Jurkat, Clone E6-1 (cell line): ENCODE measurements around the gene TMEM273. TPM values are rescaled to one million over a fixed set of nuclear protein-coding genes. Genes with fewer than 3 reads are reported as not detected.

Experiments
- DNase-seq: peaks from one replicate; pipeline ENCODE4 v3.0.0-alpha.2; 2011; ENCODE audit warnings: low read depth, low spot score
- H3K4me3 ChIP-seq: 2 replicates; pipeline ENCODE4 v1.5.1; 2011; ENCODE audit warnings: mild to moderate bottlenecking, low read length, control low read depth, moderate library complexity
- polyA plus RNA-seq: library from polyadenylated mRNA; unstranded; fragments of >200 nt; gene quantifications from one replicate; pipeline ENCODE4 v1.2.1, GENCODE V29; 2012; ENCODE audit warnings: missing spikeins; ENCODE audit not compliant: insufficient read length, insufficient read depth

The TMEM273 gene, protein sequence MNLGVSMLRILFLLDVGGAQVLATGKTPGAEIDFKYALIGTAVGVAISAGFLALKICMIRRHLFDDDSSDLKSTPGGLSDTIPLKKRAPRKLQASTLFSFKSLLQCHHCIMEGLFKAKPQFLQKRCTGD
- not detected for polyA plus RNA-seq

GRCh38 chr10:49187950-49188761 lies at the start of gene TMEM273:
Gene TMEM273, minus strand, starts transcription at chr10:49188391. Its CDS starts 55 bp downstream, at chr10:49188336.
- no peak within 1 kb of the TSS for H3K4me3 ChIP-seq
- DNase-seq: no peak

DNA sequence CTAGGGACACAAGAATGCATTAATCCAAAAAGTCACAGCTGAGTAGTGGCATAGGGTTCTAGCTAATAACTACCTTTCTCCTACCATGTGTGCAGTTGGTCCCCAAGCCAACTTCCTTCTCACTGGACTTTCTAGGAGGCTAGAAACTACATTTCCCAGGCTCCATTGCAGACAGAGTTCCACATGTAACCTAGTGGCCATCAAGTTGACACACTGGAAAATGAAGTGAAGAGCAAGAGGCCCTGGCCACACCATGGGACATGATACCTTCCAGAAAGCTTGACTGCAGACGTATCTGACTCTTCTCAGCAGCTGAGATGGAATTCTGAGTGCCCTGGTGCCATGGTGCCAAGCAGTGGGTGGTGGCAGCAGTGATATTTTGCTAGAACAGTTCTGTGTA lies 49.8 kb upstream of the TMEM273 start:
- no peak for DNase-seq
- no peak overlapping the region for H3K4me3 ChIP-seq

GRCh38 chr10:49235392-49235791 lies 47.2 kb upstream of the TMEM273 start:
- no peak for DNase-seq
- H3K4me3 ChIP-seq: no peak overlapping the region

GRCh38 chr10:49231086-49231820 lies 43.1 kb upstream of the TMEM273 start:
- DNase-seq: no peak
- H3K4me3 ChIP-seq: no peak overlapping the region

DNA sequence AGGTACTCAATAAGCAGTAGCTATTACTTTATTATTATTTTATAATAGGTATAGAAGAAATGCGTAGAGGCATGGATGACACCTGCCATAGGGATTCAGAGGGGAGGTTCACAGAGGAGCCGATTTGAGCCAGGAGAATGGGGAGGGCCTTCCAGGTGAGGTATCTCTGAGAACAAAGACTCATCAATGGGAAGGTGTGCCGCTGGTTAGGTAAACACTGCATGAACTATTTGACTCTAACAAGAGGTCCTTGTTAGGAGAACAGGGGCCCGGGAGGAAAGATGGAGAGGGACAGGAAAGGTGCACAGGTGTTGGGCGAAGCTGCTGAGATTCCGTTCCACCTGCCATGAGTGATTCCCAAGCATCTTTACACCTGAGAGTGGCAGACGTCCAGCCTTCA lies 41.8 kb upstream of the TMEM273 start:
- H3K4me3 ChIP-seq: no peak overlapping the region
- no peak for DNase-seq

GRCh38 chr10:49228677-49229076 lies 40.5 kb upstream of the TMEM273 start:
- no peak overlapping the region for H3K4me3 ChIP-seq
- DNase-seq: no peak

DNA sequence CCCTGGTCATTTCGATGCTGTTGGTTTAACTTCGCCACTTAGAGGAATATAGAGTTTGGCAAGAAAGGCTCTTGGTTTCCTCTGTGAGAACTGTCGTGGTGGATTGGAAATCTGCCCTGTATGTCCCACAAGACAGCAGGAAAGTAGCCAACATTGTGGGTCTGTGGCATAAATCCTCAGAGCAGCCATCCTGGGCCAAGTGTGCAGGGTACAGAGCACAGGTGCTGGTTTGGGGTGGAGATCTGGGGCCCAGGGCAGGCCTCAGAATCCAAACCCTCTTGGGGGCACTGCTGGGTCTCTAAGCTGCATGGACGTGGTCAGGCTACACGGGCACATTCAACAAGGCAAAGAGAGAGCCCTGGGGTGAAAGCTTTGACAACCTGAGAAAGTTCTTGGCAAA lies 39.2 kb upstream of the TMEM273 start:
- no peak for DNase-seq
- no peak overlapping the region for H3K4me3 ChIP-seq

GRCh38 chr10:49226594-49226993 lies 38.4 kb upstream of the TMEM273 start:
- no peak for DNase-seq
- no peak overlapping the region for H3K4me3 ChIP-seq

DNA sequence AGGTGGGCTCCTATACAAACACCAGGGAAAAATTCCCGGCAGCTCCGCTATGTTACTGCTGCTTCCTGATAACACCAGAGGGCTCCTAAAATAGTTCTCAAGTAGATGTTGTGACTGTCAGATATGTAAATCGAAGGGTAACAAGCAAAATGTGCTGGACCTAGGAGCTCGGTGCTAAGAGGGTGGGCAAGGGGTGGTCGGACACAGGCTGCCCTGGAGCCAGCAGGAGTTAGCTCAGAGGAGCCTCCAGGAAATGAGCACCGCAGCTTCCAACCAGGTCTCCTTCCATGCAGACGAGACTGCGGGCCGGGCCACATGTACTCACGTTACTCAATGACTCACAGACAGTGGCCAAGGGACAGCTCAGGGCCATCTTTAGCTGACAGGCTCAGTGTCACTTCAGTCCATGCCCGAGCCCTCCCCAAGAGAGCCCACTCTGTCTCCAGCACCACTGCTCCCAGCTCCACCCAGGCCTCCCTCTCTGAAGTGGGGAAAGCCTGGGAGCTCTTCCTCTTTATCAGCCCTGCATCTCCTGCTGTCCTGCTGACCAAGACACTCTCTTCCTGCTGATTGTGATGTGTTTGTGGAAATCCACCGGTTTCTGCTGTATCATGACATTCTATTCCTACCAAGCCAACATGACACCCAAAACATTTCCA lies 37.2 kb upstream of the TMEM273 start:
- no peak overlapping the region for H3K4me3 ChIP-seq
- DNase-seq: no peak

DNA sequence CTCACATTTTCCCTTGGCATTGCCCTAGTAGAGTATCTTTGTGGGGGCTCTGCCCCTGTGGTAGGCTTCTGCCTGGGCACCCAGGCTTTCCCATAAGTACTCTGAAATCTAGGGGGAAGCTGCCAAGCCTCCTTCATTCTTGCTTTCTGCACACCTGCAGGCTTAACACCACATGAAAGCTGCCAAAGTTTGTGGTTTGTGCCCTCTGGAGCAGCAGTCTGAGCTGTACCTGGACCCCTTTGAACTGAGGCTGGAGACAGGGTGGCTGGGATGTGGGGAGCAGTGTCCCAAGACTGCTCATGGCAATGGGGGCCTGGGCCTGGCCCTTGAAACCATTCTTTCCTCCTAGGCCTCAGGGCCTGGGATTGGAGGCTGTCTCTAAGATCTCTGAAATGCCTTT lies 35.0 kb upstream of the TMEM273 start:
- H3K4me3 ChIP-seq: no peak overlapping the region
- peak; percentile 62 for DNase-seq

- no peak overlapping the region for H3K4me3 ChIP-seq
- no peak for DNase-seq
These were observed 34.0 kb upstream of the TMEM273 start for GRCh38 chr10:49222170-49222569.

DNA sequence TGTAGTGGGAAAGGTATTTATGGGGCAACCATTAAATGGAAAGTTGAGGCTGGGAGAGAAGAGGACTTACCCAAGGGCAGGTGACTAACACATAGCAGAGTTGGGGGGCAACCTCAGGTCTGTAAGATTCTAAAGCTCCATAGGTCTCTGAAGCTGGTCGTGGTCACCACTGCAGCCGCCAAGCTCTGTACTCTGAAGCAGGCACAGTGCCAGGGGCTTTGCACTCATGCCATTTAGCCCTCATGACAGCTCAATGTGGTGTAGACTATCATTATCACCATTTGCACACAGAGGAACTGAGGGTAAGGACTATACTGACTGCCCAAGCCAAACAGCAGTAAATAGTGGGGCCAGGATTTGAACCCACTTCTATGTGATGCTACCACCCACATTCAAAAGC lies 32.5 kb upstream of the TMEM273 start:
- DNase-seq: no peak
- no peak overlapping the region for H3K4me3 ChIP-seq

DNA sequence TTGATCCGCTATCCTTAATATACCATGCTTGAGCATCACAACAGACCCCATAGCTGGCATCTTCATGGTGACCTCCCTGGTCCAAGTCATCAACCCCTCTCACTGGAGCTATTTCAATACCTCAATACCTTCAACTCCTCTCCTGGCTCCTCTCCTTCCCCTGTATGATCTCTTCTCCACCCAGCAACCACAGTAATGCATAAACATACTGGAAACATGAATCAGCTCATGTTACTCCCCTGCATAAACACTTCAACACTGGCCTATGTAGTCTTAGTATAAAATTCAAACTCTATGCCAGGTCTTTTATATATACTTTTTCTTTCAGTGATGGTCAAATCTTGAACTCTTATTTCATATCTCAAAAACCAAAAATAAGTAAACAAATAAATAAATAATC lies 31.8 kb upstream of the TMEM273 start:
- no peak overlapping the region for H3K4me3 ChIP-seq
- DNase-seq: no peak

DNA sequence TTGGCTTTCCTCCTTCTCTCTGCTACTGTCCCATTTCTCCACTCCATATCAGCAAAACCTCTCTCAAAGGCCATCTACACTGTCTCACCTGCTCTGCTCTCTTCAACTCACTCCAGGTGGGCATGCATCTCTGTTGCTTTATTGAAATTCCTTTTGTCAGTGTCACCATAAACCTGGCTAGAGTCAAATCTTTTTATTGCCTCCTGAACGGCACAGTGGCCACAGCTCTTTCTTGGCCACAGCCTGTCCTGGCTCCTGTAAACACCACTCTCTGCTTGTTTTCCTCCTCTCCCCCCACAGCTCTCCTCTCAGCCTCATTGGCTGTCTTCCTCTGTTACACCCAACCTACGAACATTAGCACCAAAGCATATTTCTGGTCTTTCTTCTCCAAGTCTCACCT lies 31.1 kb upstream of the TMEM273 start:
- no peak overlapping the region for H3K4me3 ChIP-seq
- DNase-seq: no peak

DNA sequence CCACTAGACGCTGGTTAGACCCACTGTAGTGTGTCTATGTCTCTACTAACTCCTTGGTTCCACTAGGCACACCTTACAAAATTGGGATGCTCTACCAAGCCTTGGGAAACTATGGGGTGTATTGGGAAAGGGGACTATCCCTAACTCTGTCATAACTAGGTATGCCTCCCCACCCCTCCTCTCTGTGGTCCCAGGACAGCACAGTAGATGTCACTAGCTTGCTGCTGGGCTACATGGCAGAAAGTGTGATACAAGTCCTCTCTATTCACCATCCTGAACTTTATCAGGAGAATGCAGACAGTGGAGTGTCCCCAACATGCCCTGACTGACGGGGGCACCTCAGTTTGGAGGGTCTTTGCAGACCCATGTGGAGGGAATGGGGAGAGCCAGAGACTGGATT lies 30.3 kb upstream of the TMEM273 start:
- no peak for DNase-seq
- no peak overlapping the region for H3K4me3 ChIP-seq

- no peak for DNase-seq
- H3K4me3 ChIP-seq: no peak overlapping the region
These were observed 29.5 kb upstream of the TMEM273 start for GRCh38 chr10:49217645-49218044.

DNA sequence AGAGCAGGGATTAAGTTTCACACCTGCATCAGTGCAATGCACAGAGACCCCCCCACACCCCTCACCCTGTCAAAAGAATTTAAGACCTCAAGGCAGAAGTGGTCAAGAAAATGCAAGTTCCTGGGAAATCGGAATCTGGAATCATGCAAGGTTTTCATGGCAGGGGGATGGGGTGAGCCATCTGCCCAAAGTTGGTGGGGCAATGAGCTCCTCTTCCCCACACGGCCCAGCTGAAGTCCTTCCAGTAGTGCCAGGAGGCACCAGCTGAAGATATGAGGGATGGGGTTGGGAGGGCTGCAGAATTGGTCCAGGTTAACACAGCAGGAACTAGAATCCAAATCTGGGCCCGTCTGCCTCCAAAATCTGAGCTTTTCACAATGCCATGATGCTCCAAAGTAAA lies 25.0 kb upstream of the TMEM273 start:
- no peak for DNase-seq
- H3K4me3 ChIP-seq: no peak overlapping the region

GRCh38 chr10:49212783-49213182 lies 24.6 kb upstream of the TMEM273 start:
- peak; percentile 10 for DNase-seq
- H3K4me3 ChIP-seq: no peak overlapping the region

DNA sequence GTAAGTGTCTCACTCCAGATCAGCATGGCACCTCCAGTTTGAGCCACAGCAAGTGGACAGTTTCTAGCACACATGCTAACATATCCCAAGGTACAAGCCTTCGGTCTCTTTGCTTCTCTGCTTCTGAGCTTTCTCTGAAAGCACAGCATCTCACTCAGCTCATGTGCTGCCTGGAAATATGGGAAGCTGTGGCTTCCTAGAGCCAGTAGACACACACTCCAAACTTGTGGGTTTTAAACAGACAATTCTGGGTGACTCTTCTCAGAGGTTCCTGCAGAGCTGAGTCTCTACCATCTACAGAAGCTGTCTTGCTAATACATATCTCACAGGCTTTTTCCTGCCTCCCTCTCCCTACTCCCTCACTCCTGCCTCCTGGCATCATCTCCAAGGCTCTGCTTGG lies 23.9 kb upstream of the TMEM273 start:
- no peak for DNase-seq
- no peak overlapping the region for H3K4me3 ChIP-seq

DNA sequence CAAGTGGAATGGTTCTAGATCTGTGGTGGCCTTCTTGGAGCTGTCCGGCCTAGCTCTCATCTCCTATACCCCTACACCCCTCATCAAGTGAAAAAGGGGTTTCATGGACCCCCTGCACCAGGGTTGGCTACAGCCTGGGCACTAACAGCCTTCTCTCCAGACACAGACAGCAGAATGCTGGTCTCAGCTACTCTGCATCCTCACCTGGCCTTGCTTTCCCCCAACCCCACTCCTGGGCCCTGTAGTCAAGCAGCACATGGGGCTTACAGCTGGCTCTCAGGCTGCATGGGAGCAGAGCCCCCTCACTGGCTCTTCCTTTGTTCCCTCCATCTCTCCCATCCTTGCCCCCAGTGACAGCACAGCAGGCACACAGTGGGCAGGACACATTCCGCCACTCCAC lies 20.8 kb upstream of the TMEM273 start:
- H3K4me3 ChIP-seq: no peak overlapping the region
- no peak for DNase-seq
